Activated naive CD4-positive, alpha-beta T cell (primary cell): ENCODE results near the gene JAKMIP1.

Experiments
- DNase-seq, 4 experiments: peaks; one replicate each; lab custom pipeline; 2025; lab: John Stamatoyannopoulos, UW

The JAKMIP1 gene

DNA sequence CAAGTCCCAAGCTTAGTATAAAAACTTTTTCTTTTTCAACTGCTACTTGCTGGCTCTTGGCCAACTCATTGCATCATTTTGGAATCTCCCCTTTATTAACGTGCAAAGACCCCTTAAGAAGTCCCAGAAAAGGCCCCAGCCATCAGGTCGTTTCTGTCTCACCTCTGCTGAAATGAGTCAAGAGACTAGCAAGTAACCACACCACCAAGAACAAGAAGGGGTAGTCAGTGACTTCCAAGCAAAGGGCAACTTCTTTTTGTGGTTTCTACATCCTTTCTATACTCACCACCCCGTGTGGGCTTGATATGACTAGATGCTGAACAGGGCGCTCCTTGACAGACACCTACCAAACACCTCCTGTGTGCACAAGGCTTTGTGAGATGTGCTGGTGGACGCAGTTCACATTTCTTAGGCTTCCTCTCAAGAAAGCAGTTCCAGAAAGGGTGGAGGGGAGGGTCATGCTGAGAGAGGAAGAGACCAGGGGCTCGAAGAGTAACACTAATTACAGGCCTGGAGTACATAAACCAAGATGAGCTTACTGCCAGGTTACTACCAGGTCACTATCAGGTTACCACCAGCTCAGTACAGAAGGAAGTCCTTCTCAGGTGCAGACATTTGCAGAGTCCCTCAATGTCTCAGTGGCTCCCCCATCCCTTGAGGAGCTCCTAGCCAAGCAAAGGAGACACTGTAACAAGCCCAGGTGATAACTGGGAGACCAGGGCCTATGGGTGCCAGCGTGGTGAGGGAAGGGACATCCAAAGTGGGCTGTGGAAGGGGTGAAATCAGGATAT, 19.3 kb downstream of the JAKMIP1 start:
- no peak for DNase-seq

GRCh38 chr4:6179362-6179761, 21.0 kb downstream of the JAKMIP1 start:
- no peak for DNase-seq

- no peak for DNase-seq
Observed at GRCh38 chr4:6178757-6179156, 21.6 kb downstream of the JAKMIP1 start.

DNA sequence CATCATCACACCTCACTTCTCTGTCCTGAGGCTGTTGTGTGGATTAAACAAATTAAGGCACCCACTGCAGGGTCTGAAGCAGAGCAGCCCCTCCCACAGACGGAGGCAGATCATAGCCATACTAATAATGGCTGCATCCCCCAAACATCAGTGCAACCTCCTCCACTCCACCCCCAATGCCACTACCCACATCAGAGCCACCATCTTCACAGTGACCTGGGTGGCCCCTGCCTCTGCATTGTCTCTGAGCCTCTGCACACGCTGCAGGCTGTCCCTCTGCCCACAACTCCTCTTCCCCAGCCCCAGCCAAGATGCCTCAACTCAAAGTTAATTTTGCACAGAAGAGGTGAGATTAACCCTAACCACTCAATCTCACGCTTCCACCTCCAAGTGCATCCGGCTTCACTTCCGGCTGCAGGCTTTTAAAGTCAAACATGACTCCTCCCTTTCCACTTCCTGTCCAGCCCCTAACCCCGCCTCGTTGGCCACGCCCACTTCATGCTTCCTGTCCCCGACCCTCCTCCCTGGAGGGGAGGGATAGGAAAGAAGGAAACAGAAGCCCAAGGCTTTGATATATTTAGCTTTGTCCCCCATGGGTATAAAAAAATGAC, 22.7 kb downstream of the JAKMIP1 start:
- DNase-seq, result no peak

- no peak for DNase-seq
Observed at GRCh38 chr4:6175426-6175825, 24.9 kb downstream of the JAKMIP1 start.

- DNase-seq, result no peak
Observed at GRCh38 chr4:6172927-6173200, 27.5 kb downstream of the JAKMIP1 start.

DNA sequence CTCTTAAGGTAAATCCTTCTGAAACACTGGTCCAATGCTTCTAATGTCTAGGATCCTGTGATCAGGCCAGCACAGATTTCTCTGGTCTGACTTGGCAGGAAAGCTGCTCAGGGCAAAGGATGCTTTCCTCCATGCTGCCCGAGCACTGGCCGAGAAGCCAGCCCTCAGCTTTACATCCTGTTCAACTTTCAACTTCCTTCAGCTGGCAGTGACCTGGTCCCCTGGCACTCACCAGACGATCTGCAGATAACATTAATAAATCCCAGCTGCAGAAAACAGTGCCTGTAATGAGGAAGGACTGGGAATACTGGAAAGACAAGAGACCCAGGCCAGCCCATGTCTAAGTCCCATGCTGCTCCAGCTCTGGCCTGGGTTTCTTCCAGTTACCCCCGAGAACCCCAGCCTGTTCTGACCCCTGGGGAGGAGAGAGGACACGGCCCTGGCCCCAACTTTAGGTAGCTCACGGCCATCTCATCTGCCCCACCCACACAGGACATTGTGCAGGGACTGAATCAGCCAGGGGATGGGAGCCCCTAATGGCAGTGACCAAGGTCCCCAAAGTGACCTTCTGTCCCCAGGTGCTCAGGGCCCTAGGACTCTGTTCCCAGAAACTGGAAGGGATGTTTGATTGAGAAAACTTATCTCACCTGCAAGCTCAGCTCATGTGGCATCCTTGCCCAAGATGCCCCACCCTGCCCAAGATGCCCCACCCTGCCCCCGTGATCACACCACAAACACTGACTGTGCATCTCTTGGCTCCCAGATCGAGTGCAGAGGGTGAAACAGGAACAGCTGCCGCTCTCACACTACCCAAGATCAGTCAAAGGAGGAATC, 28.0 kb downstream of the JAKMIP1 start:
- DNase-seq, result no peak

- DNase-seq, result no peak
Observed at GRCh38 chr4:6169239-6169638, 31.1 kb downstream of the JAKMIP1 start.

- DNase-seq, result no peak
Observed at GRCh38 chr4:6165766-6166165, 34.6 kb downstream of the JAKMIP1 start.

- DNase-seq, result no peak
Observed at GRCh38 chr4:6162885-6163284, 37.5 kb downstream of the JAKMIP1 start.

DNA sequence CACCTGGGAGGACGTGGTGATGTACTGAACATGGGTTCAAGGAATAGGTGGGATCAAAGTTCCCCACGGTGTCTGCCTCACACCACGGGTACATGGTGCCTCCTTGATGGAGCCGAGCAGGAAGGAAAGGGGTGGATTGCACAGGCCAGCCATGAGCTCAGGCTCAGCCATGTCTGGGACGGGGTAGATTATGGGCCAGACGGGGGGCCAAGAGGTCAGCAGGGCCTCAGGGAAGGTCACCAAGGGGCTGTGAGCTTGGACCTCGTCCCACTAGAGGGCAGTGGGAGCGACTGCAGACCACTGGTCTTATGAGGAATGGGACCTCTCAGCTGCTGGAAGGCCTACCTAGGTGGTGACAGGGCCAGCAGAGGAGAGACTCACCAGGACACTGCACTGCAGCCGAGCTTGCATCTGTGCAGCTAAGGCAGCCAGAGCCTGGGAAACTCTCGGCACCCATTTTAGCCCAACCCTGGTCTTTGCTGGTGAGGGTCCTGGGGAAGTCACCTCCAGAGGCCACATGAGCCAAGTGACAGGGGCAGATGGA, 38.4 kb downstream of the JAKMIP1 start:
- DNase-seq, result no peak

- no peak for DNase-seq
Observed at GRCh38 chr4:6160536-6160935, 39.8 kb downstream of the JAKMIP1 start.

- DNase-seq, result no peak
Observed at GRCh38 chr4:6157926-6158325, 42.4 kb downstream of the JAKMIP1 start.

- no peak for DNase-seq
Observed at GRCh38 chr4:6155996-6156750, 44.2 kb downstream of the JAKMIP1 start.

DNA sequence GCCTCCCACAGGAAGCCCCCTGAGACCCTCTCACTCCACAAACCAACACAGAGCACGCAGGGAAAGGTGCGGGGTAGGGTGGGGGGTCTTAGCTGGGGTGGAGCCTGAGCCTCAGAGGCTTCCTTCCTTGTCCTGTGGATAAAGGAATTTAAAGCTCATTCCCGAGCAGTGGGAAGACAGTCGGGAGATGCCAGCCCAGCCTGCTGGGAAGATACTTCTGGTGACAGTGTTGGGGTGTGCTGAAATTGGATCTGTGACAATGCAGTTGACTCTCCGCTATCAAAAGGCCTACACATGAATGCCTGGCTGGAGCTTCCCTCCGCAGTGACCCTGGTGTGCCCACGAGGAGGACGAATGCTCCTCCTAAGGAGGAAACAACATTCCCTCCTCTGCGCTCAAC, 45.5 kb downstream of the JAKMIP1 start:
- no peak for DNase-seq

GRCh38 chr4:6153874-6154273, 46.5 kb downstream of the JAKMIP1 start:
- no peak for DNase-seq

DNA sequence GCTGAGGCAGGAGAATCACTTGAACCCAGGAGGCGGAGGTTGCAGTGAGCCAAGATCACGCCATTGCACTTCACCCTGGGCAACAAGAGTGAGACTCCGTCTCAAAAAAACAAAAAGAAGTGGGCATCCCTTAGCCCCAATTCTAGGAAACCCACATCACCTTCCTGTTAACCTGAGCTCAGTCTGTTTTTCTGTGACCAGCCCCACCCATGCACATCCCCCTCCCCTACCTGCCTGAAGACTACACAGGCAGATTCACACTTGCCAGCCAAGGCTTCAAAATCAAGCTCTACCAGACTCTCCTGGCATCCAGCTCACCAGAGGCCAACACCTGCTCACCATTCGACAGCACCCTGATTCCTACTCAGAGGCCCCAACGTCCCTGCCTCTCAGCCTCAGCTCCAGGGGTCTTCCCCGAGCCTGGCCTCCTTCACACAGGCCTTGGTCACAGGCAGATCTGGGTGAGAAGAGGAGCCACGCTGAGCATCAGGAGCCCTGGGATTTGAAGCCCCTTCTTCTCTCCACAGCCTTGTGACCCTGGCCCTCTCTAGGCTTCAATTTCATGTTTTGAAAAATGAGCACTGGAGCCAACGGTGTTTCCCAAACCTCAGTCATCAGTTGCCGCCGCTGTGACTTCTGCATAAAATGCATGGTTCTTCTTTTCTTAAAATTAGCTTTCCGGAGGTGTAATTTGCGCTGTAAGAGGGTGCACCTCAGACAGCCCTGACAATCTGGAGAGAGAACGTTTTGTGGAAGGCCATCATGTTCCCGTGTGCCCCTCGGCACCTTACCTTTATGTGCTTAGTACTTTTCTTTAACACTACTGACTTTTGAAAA, 47.3 kb downstream of the JAKMIP1 start:
- DNase-seq, result no peak

- no peak for DNase-seq
Observed at GRCh38 chr4:6150046-6150735, 50.2 kb downstream of the JAKMIP1 start.

DNA sequence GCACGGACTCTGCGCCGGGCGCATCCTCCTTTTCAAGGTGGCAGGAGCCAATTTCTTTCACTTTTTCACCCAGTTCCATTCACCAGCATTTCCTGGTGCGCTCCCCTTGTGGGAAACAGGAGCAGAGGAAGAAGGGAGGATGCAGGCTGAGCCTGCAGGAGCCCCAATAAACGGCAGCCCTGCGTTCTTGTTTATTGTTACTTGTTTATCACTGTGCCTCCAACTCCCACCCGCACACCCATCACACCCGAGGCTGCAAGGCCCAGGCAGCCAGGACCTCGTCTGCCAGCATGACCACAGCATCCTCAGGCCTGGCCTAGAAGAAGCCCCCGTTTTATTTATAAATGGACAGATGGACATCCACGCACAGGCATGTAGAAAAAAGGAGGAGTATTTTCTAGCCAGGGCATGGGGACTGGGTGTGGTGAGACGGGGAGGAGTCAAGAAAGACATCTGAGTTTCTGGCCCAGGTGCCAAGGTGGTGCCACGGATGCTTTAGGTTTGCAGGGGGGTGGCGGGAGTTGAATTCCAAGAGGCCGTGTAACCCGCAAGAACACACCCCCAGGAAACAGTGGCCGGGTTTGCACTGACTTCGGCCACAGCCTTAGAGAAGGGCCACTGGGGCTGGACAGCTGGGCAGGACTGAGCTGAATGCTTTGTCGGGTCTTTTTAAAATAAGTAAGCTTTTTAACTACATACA, 51.7 kb downstream of the JAKMIP1 start:
- DNase-seq, result no peak

GRCh38 chr4:6147441-6147840, 52.9 kb downstream of the JAKMIP1 start:
- DNase-seq, result no peak
